GM19468 (cell line): ENCODE data around the gene EIF2S1.
"Not testable (repeated sequence)": the region's sequence is repeated elsewhere in the genome, so short reads cannot be mapped to it uniquely, and the experiment has no call there.

ENCODE experiments used
- ATAC-seq: cut with Tn5 transposase; IDR thresholded peaks from one replicate; pipeline ENCODE4 v1.9.1; 2021; ENCODE audit warnings: mild to moderate bottlenecking, moderate library complexity, moderate number of reproducible peaks; ENCODE audit not compliant: unreplicated experiment; ENCODE audit errors: extremely low read depth

Gene EIF2S1

GRCh38 chr14:67409461-67409860, 49.3 kb downstream of the EIF2S1 start:
- ATAC-seq = no peak

- ATAC-seq = no peak
Measured at GRCh38 chr14:67410313-67410712, 50.2 kb downstream of the EIF2S1 start.

DNA sequence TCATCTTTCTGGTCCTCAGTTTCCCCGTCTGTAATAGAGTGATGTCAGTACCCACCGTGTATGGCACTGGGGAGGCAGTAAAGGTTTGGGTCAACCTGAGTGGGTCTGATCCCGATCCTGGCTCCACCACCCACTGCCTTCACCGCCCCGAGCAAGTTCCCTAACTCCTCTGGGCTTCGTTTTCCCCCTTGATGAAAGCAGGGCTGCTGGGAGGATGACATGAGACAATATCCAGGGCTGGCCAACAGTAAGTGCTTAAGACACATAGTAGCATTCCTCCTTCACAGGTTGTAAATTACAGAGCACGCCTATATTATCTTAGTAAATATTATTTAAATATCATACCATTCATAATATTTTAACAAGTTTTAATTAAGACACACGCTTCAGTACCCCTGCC, 51.2 kb downstream of the EIF2S1 start:
- ATAC-seq = no peak

DNA sequence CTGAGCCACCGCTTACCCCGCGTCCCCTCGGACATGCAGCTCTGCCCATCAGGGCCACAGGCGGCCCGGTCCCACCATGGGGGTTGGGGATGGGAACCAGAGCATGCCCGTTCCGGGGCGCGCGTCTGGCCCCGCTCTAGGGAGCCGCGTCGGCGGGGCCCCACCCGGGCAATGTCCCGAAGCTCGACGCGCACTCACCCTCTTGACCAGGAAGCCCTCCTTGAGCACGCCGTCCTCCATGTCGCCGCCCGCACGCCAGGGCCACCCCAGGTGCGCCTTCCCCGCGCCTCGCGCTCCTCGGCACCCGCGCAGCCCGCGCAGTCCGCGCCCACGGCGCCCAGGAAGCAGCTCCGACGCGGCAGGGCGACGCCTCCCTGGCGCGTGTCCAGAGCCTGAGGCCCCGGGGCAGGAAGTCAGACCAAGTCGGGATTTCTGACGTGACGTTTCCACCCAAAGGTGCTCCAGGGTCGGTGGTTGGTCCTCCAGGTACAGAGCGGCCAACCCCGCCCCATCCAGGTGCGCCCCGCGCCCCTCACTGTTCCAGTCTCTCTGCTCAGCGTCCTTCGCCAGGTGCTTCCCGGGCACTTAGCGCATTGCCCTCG, 51.8 kb downstream of the EIF2S1 start, which contains the start of gene PLEK2:
Gene PLEK2, minus strand, starts transcription at position 346 of the 602 bp plus-strand sequence. Its CDS starts 106 bp downstream, at position 240.
- ATAC-seq = no peak

DNA sequence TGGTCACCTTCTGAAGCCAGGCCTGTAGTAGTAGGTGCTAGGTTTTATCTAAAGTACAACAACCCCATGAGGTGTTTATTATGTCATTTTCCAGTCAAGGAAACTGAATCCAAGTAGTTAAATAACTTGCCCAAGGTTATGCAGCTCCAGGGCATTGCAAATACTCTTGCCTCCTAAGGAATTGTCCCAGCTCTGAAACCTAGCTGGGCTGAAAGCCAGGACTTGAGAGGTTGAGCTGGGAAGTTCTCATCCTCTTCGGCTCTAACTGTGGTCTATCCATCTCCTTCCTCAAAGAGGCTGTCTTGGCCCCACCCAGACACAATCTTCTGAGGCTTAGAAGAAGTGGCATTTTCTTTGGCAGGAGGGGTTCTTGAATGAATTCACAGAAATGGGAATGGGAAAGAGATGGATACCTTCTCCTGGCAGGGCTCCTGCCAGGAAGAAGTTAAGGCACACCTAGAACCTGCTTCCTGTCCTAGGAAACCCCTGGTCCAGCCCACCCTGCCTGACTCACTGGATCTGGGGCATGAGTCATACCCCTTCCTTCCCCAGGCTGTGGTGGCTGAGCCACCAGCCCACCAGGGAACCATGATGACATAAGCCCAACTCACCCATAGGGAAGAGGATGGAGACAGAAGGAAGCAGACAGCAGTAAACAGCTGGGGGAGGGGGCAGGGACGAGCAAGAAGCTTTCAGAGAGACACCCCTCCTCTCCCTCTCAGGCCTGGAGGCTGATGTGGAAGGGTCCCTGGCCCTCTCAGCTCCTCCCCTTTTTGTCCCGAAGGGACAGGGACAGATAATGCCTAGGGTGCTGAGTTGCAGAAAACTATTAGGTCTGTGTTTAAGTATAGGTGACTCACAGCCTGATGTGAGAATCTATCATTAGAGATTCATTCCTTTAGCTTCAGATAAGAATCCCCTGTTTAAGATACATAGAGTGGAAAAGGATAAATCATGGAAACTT, 54.0 kb downstream of the EIF2S1 start:
- ATAC-seq = no peak

GRCh38 chr14:67415610-67416009, 55.5 kb downstream of the EIF2S1 start:
- ATAC-seq = not testable (repeated sequence)

DNA sequence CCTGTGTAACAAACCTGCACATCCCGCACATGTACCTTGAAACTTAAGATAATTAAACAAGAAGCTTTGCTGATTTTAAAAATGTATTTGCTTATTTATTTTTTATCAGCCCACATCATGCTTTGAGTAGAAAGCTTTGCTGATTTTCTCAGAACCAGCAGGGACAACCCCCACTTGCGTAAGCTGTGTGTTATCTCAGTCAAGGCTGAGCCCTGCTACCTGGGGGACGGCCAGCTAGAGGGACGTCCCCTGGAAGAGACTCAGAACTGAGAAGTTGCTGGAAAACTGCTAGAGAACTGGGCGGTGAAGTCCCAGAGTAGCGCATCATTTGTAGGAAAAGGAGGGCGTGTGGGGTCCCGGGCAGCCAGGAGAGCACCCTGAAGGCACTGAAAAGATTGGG, 56.0 kb downstream of the EIF2S1 start:
- ATAC-seq = no peak

GRCh38 chr14:67416810-67417209, 56.7 kb downstream of the EIF2S1 start:
- no peak for ATAC-seq

- no peak for ATAC-seq
Measured at GRCh38 chr14:67417633-67418032, 57.5 kb downstream of the EIF2S1 start.

- ATAC-seq = no peak
Measured at GRCh38 chr14:67418401-67419191, 58.5 kb downstream of the EIF2S1 start.

DNA sequence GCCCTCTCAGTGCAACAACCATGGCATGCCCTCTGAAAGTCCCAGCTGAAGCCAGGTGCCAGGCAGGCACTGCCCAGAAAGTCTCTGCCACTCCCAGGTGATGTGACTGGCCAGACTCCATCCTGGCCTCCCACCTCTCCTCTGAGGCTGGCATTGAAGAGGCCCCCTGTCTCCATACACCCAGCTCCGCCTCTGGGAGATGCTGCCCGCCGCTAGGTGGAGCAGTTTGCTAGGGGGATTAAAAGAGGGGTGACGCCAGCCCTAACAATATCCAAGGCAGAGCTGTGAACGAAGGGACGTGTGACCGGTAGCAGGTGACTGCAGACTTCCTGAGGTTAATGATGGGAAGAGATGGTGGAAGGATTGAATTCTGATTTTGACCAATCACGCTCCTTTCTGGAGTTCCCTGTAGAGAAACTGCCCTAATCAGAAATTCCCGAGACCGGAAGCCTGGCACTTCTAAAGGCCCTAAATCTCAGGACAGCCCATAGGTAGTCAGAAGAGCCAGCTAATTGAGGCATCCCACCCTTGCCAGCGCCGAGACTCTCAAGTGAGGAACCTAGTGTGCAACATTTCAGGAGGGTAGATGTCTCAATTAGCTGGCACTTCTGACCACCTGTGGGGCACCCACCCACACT, 60.1 kb downstream of the EIF2S1 start:
- no peak for ATAC-seq

- ATAC-seq = no peak
Measured at GRCh38 chr14:67421356-67422224, 61.5 kb downstream of the EIF2S1 start.

GRCh38 chr14:67423424-67423823, 63.3 kb downstream of the EIF2S1 start:
- no peak for ATAC-seq

- ATAC-seq = no peak
Measured at GRCh38 chr14:67424539-67424938, 64.4 kb downstream of the EIF2S1 start.

GRCh38 chr14:67425608-67426007, 65.5 kb downstream of the EIF2S1 start:
- ATAC-seq = no peak

DNA sequence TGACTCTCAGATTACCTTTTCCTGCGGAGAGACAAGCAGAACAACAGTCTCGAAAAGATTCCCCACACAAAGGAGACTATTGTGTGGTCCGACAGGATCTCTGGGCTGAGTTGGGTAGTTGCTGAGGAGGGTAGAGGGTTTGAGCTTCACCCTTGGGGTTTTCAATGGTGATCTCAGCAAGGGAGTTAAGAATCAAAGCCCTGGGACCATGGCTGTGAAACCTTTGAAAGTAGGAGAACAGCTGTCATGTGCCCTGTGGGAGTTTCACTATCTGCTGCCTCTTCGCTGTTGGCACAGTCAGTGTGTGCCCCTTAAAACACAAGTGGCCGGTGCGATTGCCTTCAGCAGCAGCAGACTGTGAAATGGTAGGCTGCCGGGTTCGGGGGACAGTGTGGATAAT, 66.0 kb downstream of the EIF2S1 start:
- ATAC-seq = no peak

- peak; percentile 52 for ATAC-seq
Measured at GRCh38 chr14:67426983-67427606, 67.0 kb downstream of the EIF2S1 start.

DNA sequence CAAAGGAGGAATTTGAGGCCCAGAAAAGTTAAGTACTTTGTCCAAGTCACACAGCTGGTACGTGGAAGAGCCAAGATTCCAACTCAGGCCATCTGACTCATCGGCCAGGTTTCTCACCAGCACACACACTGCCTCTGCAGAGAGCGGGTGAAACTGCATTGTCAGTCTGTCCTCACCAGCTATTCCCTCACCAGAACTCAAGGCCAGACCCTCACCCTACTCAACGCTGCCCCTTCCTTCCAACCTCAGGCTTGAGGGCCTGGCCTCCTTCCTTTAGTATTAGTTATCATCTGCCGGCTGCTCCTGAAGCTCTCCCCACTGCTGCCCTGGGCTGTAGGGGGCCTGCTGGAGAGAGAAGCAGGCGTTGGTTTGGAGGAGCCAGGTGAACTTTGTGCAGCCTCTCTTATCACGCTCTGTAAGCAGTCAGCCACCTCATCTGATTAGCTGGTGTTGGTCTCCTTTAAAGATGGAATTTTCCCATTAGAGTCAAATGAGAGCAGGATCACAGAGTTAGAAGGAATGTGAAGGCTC, 68.4 kb downstream of the EIF2S1 start:
- no peak for ATAC-seq
